HepG2 (cell line): ENCODE measurements around the gene CFAP61.

Experiments used
- CTCF ChIP-seq: sonication (generic); formaldehyde crosslinking; IDR thresholded peaks from 2 replicates; pipeline ENCODE4 v1.5.0; 2020; ENCODE audit warnings: mild to moderate bottlenecking, missing genetic modification reagents, moderate library complexity
- PATZ1 ChIP-seq: sonication (generic); formaldehyde crosslinking; IDR thresholded peaks from 2 replicates; pipeline ENCODE4 v1.4.0; 2020; ENCODE audit warnings: missing genetic modification reagents
- ZKSCAN1 ChIP-seq: fragments of 150-350 bp; IDR thresholded peaks from 2 replicates; pipeline ENCODE4 v1.6.1; 2014; ENCODE audit warnings: low read length
- ZNF431 ChIP-seq: sonication (generic); formaldehyde crosslinking; IDR thresholded peaks from 2 replicates; pipeline ENCODE4 v1.9.0; 2022; ENCODE audit warnings: missing genetic modification reagents, low read depth, mild to moderate bottlenecking, borderline replicate concordance
- ZNF510 ChIP-seq: sonication (generic); formaldehyde crosslinking; IDR thresholded peaks from 2 replicates; pipeline ENCODE4 v1.4.0; 2020; ENCODE audit warnings: low read depth, mild to moderate bottlenecking, missing genetic modification reagents
- TF ChIP-seq, protein P1 (sequence below): sonication (generic); formaldehyde crosslinking; IDR thresholded peaks from 2 replicates; pipeline ENCODE4 v1.4.0; 2020; ENCODE audit warnings: missing genetic modification reagents, borderline replicate concordance

DNA sequence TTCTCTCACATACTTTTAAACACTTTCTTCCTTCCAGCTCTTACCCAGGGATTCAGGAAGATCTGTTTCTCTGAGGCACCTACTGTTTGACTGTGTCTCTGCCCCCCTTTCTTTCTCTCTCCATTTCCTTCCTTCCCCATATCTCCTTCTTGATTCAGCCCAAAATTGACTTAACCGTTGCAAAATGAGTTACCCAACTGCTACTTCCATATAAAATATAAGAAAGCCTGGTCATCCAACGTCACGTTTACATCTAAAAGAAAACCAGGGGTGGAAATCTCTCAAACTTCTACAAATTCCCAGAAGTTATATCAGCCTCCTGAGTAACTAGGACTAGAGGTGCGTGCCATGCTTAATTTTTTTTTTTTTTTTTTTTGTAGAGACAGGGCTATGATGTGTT is 220.4 kb downstream of the CFAP61 start:
- no peak for TF ChIP-seq ZKSCAN1
- TF ChIP-seq, protein P1, sequence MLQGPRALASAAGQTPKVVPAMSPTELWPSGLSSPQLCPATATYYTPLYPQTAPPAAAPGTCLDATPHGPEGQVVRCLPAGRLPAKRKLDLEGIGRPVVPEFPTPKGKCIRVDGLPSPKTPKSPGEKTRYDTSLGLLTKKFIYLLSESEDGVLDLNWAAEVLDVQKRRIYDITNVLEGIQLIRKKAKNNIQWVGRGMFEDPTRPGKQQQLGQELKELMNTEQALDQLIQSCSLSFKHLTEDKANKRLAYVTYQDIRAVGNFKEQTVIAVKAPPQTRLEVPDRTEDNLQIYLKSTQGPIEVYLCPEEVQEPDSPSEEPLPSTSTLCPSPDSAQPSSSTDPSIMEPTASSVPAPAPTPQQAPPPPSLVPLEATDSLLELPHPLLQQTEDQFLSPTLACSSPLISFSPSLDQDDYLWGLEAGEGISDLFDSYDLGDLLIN (CRISPR knock-in tag) = no peak
- TF ChIP-seq ZNF431 (CRISPR knock-in tag) = no peak
- no peak for TF ChIP-seq ZNF510
- no peak for TF ChIP-seq CTCF
- no peak for TF ChIP-seq PATZ1 (CRISPR knock-in tag)
